HepG2 (cell line): ENCODE measurements around the gene MYLK. TPM values are rescaled to one million over a fixed set of nuclear protein-coding genes. Genes with fewer than 3 reads are reported as not detected.

Experiments used
- AKNA ChIP-seq: sonication (generic); formaldehyde crosslinking; IDR thresholded peaks from 2 replicates; pipeline ENCODE4 v1.4.0; 2020; ENCODE audit warnings: missing genetic modification reagents, borderline replicate concordance
- CBFB ChIP-seq: sonication (generic); formaldehyde crosslinking; IDR thresholded peaks from 2 replicates; pipeline ENCODE4 v1.4.0; 2020; ENCODE audit warnings: missing genetic modification reagents
- GPBP1L1 ChIP-seq: sonication (generic); formaldehyde crosslinking; IDR thresholded peaks from 2 replicates; pipeline ENCODE4 v1.5.0; 2020; ENCODE audit warnings: mild to moderate bottlenecking, missing genetic modification reagents
- GPN1 ChIP-seq: sonication (generic); formaldehyde crosslinking; IDR thresholded peaks from 2 replicates; pipeline ENCODE4 v1.5.1; 2020; ENCODE audit warnings: missing genetic modification reagents, borderline replicate concordance
- KMT2A ChIP-seq: sonication (generic); formaldehyde crosslinking; IDR thresholded peaks from 2 replicates; pipeline ENCODE4 v1.4.0; 2020; ENCODE audit warnings: missing genetic modification reagents
- MED13 ChIP-seq: sonication (generic); formaldehyde crosslinking; IDR thresholded peaks from 2 replicates; pipeline ENCODE4 v1.5.0; 2020; ENCODE audit warnings: missing genetic modification reagents
- MEF2D ChIP-seq: sonication (generic); formaldehyde crosslinking; IDR thresholded peaks from 2 replicates; pipeline ENCODE4 v1.5.1; 2020; ENCODE audit warnings: mild to moderate bottlenecking, missing genetic modification reagents
- MLLT10 ChIP-seq: sonication (generic); formaldehyde crosslinking; IDR thresholded peaks from 2 replicates; pipeline ENCODE4 v1.4.0; 2020; ENCODE audit warnings: missing genetic modification reagents
- MZF1 ChIP-seq: sonication (generic); formaldehyde crosslinking; IDR thresholded peaks from 2 replicates; pipeline ENCODE4 v1.8.1; 2023; ENCODE audit warnings: mild to moderate bottlenecking, missing genetic modification reagents, borderline replicate concordance
- NR2F1 ChIP-seq, 2 experiments: fragments of 450-650 bp in 1 of 2; formaldehyde crosslinking in 1 of 2; IDR thresholded peaks; 2 replicates each; pipeline versions ENCODE4 v1.5.0 to v1.6.1; 2016 to 2020; ENCODE audit warnings: mild to moderate bottlenecking in 1 of 2, missing compliant biosample characterization in 1 of 2, missing genetic modification reagents in 1 of 2, moderate library complexity in 1 of 2
- PTBP1 ChIP-seq: fragments of 200-400 bp; formaldehyde crosslinking; IDR thresholded peaks from 2 replicates; pipeline ENCODE4 v1.6.1; 2018; ENCODE audit warnings: low read length, low read depth; ENCODE audit not compliant: poor library complexity, severe bottlenecking
- RBM22 ChIP-seq: fragments of 200-400 bp; formaldehyde crosslinking; optimal IDR thresholded peaks from 2 replicates; pipeline ENCODE3; 2017; ENCODE audit warnings: mild to moderate bottlenecking, low read length, moderate library complexity
- SATB2 ChIP-seq: sonication (generic); formaldehyde crosslinking; IDR thresholded peaks from 2 replicates; pipeline ENCODE4 v1.5.0; 2020; ENCODE audit warnings: missing genetic modification reagents
- SNAI1 ChIP-seq: sonication (generic); formaldehyde crosslinking; IDR thresholded peaks from 2 replicates; pipeline ENCODE4 v1.5.0; 2020; ENCODE audit warnings: mild to moderate bottlenecking, missing genetic modification reagents, borderline replicate concordance
- SRF ChIP-seq: IDR thresholded peaks from 2 replicates; pipeline ENCODE4 v1.6.1; 2011; ENCODE audit warnings: mild to moderate bottlenecking, low read depth, low read length, moderate library complexity
- THRA ChIP-seq: sonication (generic); formaldehyde crosslinking; IDR thresholded peaks from 2 replicates; pipeline ENCODE4 v1.4.0; 2020; ENCODE audit warnings: missing genetic modification reagents, borderline replicate concordance
- U2AF1 ChIP-seq: fragments of 200-400 bp; formaldehyde crosslinking; optimal IDR thresholded peaks from 2 replicates; pipeline ENCODE3; 2017; ENCODE audit warnings: mild to moderate bottlenecking, low read depth, low read length
- ZEB1 ChIP-seq: IDR thresholded peaks from 2 replicates; pipeline ENCODE4 v1.6.1; 2012; ENCODE audit warnings: mild to moderate bottlenecking, low read depth, inconsistent platforms; ENCODE audit not compliant: insufficient replicate concordance
- ZNF30 ChIP-seq: sonication (generic); formaldehyde crosslinking; IDR thresholded peaks from 2 replicates; pipeline ENCODE4 v1.5.0; 2020; ENCODE audit warnings: mild to moderate bottlenecking, missing genetic modification reagents
- ZNF317 ChIP-seq: sonication (generic); formaldehyde crosslinking; IDR thresholded peaks from 2 replicates; pipeline ENCODE4 v1.5.0; 2020; ENCODE audit warnings: mild to moderate bottlenecking, missing genetic modification reagents
- ZNF614 ChIP-seq: IDR thresholded peaks from 2 replicates; pipeline ENCODE4 v1.6.1; 2018; ENCODE audit warnings: missing biosample characterization, missing genetic modification reagents, inconsistent platforms, borderline replicate concordance
- ZNF674 ChIP-seq: sonication (generic); formaldehyde crosslinking; IDR thresholded peaks from 2 replicates; pipeline ENCODE4 v1.5.0; 2020; ENCODE audit warnings: low read depth, mild to moderate bottlenecking, missing genetic modification reagents
- ZNF737 ChIP-seq: sonication (generic); formaldehyde crosslinking; IDR thresholded peaks from 2 replicates; pipeline ENCODE4 v1.5.0; 2020; ENCODE audit warnings: missing genetic modification reagents, mild to moderate bottlenecking, borderline replicate concordance
- polyA plus RNA-seq, 8 experiments: library from polyadenylated mRNA; depleted of rRNA in 3 of 8; stranded (reverse) in 7 of 8; unstranded in 1 of 8; fragments of >200 nt; fragmentation: Illumina TruSeq in 4 of 8; extraction: Trizol in 4 of 8; gene quantifications; 2 replicates each; pipeline versions ENCODE4 v1.2.1 to v1.2.3, GENCODE V29; 2011 to 2016; ENCODE audit warnings: low read depth in 4 of 8, missing spikeins in 1 of 8, mixed read lengths in 1 of 8; ENCODE audit not compliant: insufficient read depth in 1 of 8
- total RNA-seq, 5 experiments: library from RNA; depleted of rRNA; stranded (reverse); fragments of >200 nt; fragmentation: Illumina TruSeq; extraction: Trizol; gene quantifications; 2 replicates each; pipeline ENCODE4 v1.2.3, GENCODE V29; 2016; ENCODE audit warnings: low read depth in 1 of 5

Gene MYLK
- total and polyA plus RNA-seq, 2 of the 13 experiments (the other 11 are each of a cell fraction or from before 2014, with no cell fraction given), result 10.6 to 34.9 TPM

GRCh38 chr3:123642182-123642956, 241.8 kb downstream of the MYLK start (continued):
- TF ChIP-seq SNAI1, result no peak
- no peak for TF ChIP-seq GPBP1L1 (CRISPR knock-in tag)
- TF ChIP-seq MLLT10 (CRISPR knock-in tag), result no peak
- TF ChIP-seq U2AF1, result no peak
- TF ChIP-seq ZNF317 (CRISPR knock-in tag), result no peak
- no peak for TF ChIP-seq CBFB (CRISPR knock-in tag)
- TF ChIP-seq ZNF614 (CRISPR knock-in tag), result peak; percentile 73; the same call in 1 of the 2 replicates
- TF ChIP-seq MEF2D, result no peak; the same call in 1 of the 2 replicates
- no peak for TF ChIP-seq SRF
- peak; percentile 51 for TF ChIP-seq RBM22
- no peak for TF ChIP-seq ZNF737 (CRISPR knock-in tag)
- no peak for TF ChIP-seq THRA (CRISPR knock-in tag)
- TF ChIP-seq KMT2A, result no peak
- no peak for TF ChIP-seq ZNF30 (CRISPR knock-in tag)
- TF ChIP-seq ZEB1, result no peak
- no peak for TF ChIP-seq NR2F1 (CRISPR knock-in tag; IDR thresholded peaks at IDR 0.05)
- TF ChIP-seq PTBP1, result no peak
- no peak for TF ChIP-seq MZF1
- no peak for TF ChIP-seq MED13 (CRISPR knock-in tag)
- no peak for TF ChIP-seq GPN1
- TF ChIP-seq SATB2 (CRISPR knock-in tag), result no peak
- TF ChIP-seq AKNA (CRISPR knock-in tag), result no peak
- TF ChIP-seq ZNF674 (CRISPR knock-in tag), result no peak
